Fibroblast of mammary gland (primary cell): ENCODE measurements around the gene PDE4B.
"Not testable (repeated sequence)": the region's sequence is repeated elsewhere in the genome, so short reads cannot be mapped to it uniquely, and the experiment has no call there.

Experiments
- DNase-seq: peaks from one replicate; pipeline ENCODE4 v3.0.0-alpha.2; 2010; ENCODE audit warnings: low read depth
- H3K4me3 ChIP-seq: 2 replicates; pipeline ENCODE4 v1.5.1; 2011; ENCODE audit warnings: low read depth, mild to moderate bottlenecking, low read length, moderate library complexity; ENCODE audit not compliant: control insufficient read depth
- CTCF ChIP-seq: conservative IDR thresholded peaks from 2 replicates; pipeline ENCODE4 v1.5.1; 2011; ENCODE audit warnings: low read depth, low read length, inconsistent platforms; ENCODE audit not compliant: control insufficient read depth, insufficient read depth

PDE4B gene

GRCh38 chr1:66000033-66000637 is 207.4 kb downstream of the PDE4B start:
- no peak for TF ChIP-seq CTCF
- no peak overlapping the region for H3K4me3 ChIP-seq
- DNase-seq = peak; percentile 12

- no peak for TF ChIP-seq CTCF
- DNase-seq = no peak
- H3K4me3 ChIP-seq = no peak overlapping the region
Measured at GRCh38 chr1:66003690-66004089, 211.0 kb downstream of the PDE4B start.

GRCh38 chr1:66006534-66006933 is 213.8 kb downstream of the PDE4B start:
- not testable (repeated sequence) for DNase-seq, H3K4me3 ChIP-seq

GRCh38 chr1:66012106-66012784 is 219.6 kb downstream of the PDE4B start:
- H3K4me3 ChIP-seq = no peak overlapping the region
- no peak for DNase-seq
- TF ChIP-seq CTCF = no peak

- no peak for DNase-seq
- TF ChIP-seq CTCF = no peak
- no peak overlapping the region for H3K4me3 ChIP-seq
Measured at GRCh38 chr1:66013371-66013770, 220.7 kb downstream of the PDE4B start.

- TF ChIP-seq CTCF = no peak
- peak; percentile 16 for DNase-seq
- H3K4me3 ChIP-seq = no peak overlapping the region
Measured at GRCh38 chr1:66022904-66023620, 230.4 kb downstream of the PDE4B start.

- no peak overlapping the region for H3K4me3 ChIP-seq
- no peak for DNase-seq
Measured at GRCh38 chr1:66025188-66025587, 232.5 kb downstream of the PDE4B start.

More at GRCh38 chr1:66025188-66025587, 232.5 kb downstream of the PDE4B start:
- TF ChIP-seq CTCF = no peak
